Neutrophil (primary cell): Measurements from ENCODE around the gene ARHGEF37.
"Not testable (repeated sequence)": the region's sequence is repeated elsewhere in the genome, so short reads cannot be mapped to it uniquely, and the experiment has no call there.

Experiments
- H3K27ac ChIP-seq: fragments of 200-600 bp; sonication (generic); 2 replicates; pipeline ENCODE4 v1.5.1; 2016; ENCODE audit warnings: mild to moderate bottlenecking, moderate library complexity
- H3K27me3 ChIP-seq: fragments of 200-600 bp; sonication (generic); 2 replicates; pipeline ENCODE4 v1.6.0; 2016; ENCODE audit warnings: mild to moderate bottlenecking
- H3K36me3 ChIP-seq: fragments of 200-600 bp; sonication (generic); 2 replicates; pipeline ENCODE4 v1.5.1; 2017
- H3K4me1 ChIP-seq, 2 experiments: fragments of 200-600 bp in 1 of 2; sonication (generic) in 1 of 2; 1 replicate in 1 of 2; 2 replicates in 1 of 2; pipeline versions ENCODE4 v1.5.1 to v1.6.1; 2013 to 2016; ENCODE audit warnings: low read depth in 1 of 2, low read length in 1 of 2, mild to moderate bottlenecking in 1 of 2, moderate library complexity in 1 of 2; ENCODE audit not compliant: control insufficient read depth in 1 of 2, insufficient read depth in 1 of 2
- H3K4me3 ChIP-seq, 2 experiments: fragments of 200-600 bp in 1 of 2; sonication (generic) in 1 of 2; 1 replicate in 1 of 2; 2 replicates in 1 of 2; pipeline ENCODE4 v1.5.1; 2013 to 2016; ENCODE audit warnings: low read depth in 1 of 2, low read length in 1 of 2, mild to moderate bottlenecking in 1 of 2, moderate library complexity in 1 of 2
- H3K9me3 ChIP-seq: fragments of 200-600 bp; sonication (generic); 2 replicates; pipeline ENCODE4 v1.5.1; 2016
- TF ChIP-seq, protein P1 (sequence below): fragments of 200-600 bp; sonication (generic); IDR thresholded peaks from 2 replicates; pipeline ENCODE4 v1.5.1; 2016; ENCODE audit warnings: antibody characterized with exemption

Gene ARHGEF37

DNA sequence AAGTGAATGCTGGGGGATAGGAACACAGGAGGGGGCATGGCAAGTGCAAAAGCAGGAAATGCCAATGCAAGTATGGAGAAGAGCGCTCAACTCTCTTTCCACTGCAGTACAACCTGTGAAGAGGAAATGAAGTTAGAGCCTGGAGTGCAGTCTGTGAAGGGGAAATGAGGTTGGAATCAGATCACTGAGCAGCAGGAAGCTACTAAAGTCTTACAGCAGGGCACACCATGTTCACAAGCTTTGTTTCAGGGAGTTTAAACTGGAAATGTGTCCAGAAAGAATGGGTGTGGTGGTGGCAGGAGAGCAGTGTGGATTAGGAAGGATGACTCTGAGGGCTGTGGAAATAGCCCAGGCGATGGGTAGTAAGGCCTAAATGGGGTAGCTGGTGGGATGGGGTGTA is 15.4 kb downstream of the ARHGEF37 start:
- Histone ChIP-seq H3K9me3 (no peaks in the 10 kb centered on the region), H3K27ac (no peak overlapping the region), H3K27me3 (no peaks in the 10 kb centered on the region), H3K36me3 (no peaks in the 10 kb centered on the region), H3K4me1 (no peaks in the 10 kb centered on the region), H3K4me3 (no peak overlapping the region)
- TF ChIP-seq, protein P1, sequence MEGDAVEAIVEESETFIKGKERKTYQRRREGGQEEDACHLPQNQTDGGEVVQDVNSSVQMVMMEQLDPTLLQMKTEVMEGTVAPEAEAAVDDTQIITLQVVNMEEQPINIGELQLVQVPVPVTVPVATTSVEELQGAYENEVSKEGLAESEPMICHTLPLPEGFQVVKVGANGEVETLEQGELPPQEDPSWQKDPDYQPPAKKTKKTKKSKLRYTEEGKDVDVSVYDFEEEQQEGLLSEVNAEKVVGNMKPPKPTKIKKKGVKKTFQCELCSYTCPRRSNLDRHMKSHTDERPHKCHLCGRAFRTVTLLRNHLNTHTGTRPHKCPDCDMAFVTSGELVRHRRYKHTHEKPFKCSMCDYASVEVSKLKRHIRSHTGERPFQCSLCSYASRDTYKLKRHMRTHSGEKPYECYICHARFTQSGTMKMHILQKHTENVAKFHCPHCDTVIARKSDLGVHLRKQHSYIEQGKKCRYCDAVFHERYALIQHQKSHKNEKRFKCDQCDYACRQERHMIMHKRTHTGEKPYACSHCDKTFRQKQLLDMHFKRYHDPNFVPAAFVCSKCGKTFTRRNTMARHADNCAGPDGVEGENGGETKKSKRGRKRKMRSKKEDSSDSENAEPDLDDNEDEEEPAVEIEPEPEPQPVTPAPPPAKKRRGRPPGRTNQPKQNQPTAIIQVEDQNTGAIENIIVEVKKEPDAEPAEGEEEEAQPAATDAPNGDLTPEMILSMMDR: no peak

DNA sequence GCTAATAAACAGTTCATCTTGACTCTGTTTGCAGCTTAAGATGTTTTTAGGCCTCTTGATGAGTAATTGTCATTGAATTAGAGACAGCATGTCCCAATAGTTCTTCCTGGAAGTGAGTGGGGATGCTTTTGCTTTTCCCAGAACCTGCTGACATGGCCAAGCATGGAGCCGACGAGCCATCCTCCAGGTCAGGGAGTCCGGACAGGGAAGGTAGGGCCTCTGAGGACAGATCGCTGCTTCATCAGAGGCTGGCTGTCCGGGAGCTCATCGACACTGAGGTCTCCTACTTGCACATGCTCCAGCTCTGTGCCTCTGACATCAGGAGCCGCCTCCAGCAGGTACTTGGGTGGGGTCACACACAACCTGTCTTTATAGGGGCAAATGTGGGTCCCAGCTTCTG is 16.3 kb downstream of the ARHGEF37 start:
- Histone ChIP-seq H3K9me3 (no peaks in the 10 kb centered on the region), H3K4me1 (no peaks in the 10 kb centered on the region), H3K27ac (peak overlapping the region; percentile 63), H3K36me3 (no peaks in the 10 kb centered on the region), H3K27me3 (no peaks in the 10 kb centered on the region), H3K4me3 (no peak overlapping the region)
- TF ChIP-seq, protein P1: no peak

DNA sequence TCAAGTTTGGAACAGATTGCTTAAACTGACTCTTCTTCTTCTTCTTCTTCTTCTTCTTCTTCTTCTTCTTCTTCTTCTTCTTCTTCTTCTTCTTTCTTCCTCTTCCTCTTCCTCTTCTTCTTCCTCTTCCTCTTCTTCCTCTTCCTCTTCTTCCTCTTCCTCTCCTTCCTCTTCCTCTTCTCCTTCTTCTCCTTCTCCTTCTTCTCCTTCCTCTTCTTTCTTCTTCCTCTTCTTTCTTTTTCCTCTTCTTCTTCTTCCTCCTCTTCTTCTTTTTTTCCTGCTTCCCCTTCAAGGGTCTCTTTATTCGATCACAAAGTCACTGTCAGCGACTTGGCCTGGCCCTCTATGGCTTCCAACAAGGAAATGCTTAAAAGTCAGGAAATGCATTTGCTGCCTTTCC is 16.9 kb downstream of the ARHGEF37 start:
- H3K27ac ChIP-seq: peak overlapping the region; percentile 63
- not testable (repeated sequence) for H3K4me3 ChIP-seq, H3K36me3 ChIP-seq, H3K4me1 ChIP-seq, H3K27me3 ChIP-seq, H3K9me3 ChIP-seq

DNA sequence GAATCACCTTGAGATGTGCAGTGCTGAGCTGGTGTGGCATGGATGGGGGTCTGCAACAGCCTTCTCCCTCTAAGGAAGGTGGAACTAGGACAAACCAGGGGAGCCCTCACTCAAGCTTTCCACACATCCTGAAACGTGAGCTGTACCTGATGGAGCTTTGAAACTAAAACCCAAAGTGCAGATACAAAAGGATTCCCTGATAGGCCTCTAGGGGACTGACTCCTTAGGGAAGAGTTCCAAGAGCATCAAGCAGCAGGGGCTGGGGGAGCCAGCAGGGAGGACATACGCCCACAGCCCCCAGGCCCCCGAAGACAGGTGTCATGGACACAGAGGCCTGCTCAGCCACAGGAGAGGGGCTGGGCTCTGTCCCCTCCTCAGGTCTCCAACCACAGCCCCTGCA is 17.7 kb downstream of the ARHGEF37 start:
- Histone ChIP-seq H3K27ac (no peak overlapping the region), H3K4me3 (no peak overlapping the region), H3K4me1 (no peaks in the 10 kb centered on the region), H3K9me3 (no peaks in the 10 kb centered on the region), H3K27me3 (no peaks in the 10 kb centered on the region), H3K36me3 (no peaks in the 10 kb centered on the region)
- TF ChIP-seq, protein P1: no peak

DNA sequence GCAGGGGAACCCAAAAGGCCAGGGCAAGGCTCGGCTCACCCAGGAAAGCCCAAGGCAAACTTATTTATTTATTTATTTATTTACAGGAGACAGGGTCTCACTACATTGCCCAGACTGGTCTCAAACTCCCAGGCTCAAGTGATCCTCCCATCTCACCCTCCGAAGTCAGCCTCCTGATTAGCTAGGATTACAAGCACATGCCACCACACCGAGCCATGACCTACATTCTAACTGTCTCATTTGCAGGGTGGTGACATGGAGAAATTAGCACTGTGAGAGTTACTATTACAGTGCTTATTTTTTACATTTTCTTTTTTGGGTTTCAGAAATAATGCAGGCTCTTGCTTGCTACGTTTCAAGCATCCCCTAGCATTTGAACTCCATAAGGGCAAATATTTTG is 18.1 kb downstream of the ARHGEF37 start:
- TF ChIP-seq, protein P1: no peak
- Histone ChIP-seq H3K9me3 (no peaks in the 10 kb centered on the region), H3K36me3 (no peaks in the 10 kb centered on the region), H3K27me3 (no peaks in the 10 kb centered on the region), H3K27ac (no peak overlapping the region), H3K4me3 (no peak overlapping the region), H3K4me1 (no peaks in the 10 kb centered on the region)

DNA sequence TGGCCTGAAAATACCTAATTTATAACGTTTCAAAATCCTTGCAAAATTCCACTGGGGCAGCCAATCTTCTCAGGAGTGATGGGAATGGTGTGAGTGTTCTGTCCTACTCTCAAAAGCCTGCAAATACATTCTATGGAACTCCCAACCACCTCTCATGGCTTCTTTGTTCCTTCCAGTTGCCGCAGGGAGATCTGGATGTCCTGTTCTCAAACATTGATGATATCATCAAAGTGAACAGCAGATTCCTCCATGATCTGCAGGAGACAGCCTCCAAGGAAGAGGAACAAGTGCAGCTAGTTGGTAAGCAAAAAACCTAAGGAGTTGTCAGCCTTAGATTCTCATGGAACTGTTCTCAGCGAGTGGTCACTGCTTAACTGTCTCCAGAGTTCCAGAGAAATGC is 19.6 kb downstream of the ARHGEF37 start:
- Histone ChIP-seq H3K9me3 (no peaks in the 10 kb centered on the region), H3K4me3 (no peak overlapping the region), H3K36me3 (no peaks in the 10 kb centered on the region), H3K27me3 (no peaks in the 10 kb centered on the region), H3K27ac (no peak overlapping the region), H3K4me1 (no peaks in the 10 kb centered on the region)
- TF ChIP-seq, protein P1: no peak
